NOMO-1 (cell line): ENCODE results near the gene TGDS.

Experiments used
- DNase-seq, 2 experiments: peaks; one replicate each; lab custom pipeline; 2025; ENCODE audit not compliant: unreplicated experiment in 2 of 2; lab: John Stamatoyannopoulos, UW

Gene TGDS

DNA sequence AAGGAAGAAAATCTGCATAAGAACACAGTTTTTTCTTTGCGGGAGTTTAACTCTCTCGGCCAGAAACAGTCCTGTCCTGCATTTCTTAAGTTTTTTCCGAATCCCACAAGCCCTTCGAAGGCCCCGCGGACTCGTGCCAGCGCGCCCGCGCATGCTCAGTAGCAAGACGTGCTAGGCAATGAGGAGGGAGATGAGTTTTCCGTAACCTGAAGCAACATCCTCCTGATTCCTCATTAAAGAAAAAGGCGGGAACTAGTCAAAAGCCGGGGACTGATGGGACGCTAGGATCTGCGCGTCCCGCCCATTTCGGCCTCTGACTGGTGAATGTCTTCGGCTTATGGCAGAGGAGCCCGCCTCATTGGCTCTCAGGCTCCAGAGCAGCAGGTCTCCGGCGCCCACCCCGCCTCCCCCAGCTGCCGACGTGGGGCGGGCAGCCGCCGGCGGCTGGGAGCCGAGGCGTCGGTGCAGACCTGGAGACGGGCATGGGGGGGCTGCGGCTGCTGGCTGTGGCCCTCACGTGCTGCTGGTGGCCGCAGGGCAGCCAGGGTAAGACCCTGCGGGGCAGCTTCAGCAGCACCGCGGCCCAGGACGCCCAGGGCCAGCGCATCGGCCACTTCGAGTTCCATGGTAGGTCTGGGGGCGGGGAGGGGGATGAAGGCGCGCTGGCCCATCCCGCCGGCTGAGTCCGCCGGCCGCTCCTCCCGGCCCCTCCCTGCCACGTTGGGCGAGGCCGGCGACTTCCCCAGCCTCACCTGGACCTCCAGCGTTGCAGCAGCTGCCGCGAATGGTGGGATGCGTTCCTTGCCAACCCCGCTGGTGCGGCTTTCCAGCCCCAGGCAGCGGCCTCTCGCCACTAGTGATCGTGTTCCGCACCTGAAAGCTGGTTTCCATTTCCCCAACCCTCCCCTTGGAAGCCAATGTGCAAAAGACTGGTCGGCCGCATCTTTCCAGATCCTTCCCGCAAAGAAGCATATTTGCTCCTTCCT is 5.8 kb upstream of the TGDS start, which contains the start of gene GPR180:
TSS of gene GPR180 (plus strand) at position 412 of the 986 bp plus-strand sequence. CDS start at position 483, 71 bp downstream.
- peak; percentile 98 to 99 for DNase-seq

- DNase-seq, result no peak
These were observed 3.9 kb upstream of the TGDS start for GRCh38 chr13:94599877-94600276.

DNA sequence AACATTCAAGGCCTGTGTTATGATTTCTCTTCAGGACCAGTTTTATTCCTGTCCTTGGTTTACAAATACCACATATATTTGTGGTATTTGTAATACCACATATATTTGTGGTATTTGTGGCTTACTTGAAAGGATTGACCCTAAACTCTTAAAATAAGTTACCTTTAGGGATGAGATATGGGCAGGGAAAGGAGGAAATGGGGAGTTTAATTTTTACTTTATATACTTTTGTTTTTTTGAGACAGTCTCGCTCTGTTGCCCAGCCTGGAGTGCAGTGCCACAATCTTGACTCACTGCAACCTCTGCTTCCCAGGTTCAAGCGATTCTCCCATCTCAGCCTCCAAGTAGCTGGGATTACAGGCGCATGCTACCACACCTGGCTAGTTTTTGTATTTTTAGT is 2.3 kb upstream of the TGDS start:
- no peak for DNase-seq

DNA sequence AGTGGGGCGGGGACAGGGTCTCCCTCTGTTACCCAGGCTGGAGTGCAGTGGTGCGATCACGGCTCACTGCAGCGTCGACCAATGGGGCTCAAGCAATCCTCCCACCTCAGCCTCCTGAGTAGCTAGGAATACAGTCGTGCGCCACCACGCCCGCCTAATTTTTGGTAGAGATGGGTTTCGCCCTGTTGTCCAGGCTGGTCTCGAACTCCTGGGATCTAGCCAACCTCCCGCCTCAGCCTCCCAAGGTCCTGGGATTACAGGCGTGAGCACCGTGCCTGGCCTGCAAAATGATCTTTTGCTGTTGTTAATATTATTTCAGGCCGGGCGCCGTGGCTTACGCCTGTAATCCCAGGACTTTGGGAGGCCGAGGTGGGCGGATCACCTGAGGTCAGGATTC is 621 bp upstream of the TGDS start:
- no peak for DNase-seq

DNA sequence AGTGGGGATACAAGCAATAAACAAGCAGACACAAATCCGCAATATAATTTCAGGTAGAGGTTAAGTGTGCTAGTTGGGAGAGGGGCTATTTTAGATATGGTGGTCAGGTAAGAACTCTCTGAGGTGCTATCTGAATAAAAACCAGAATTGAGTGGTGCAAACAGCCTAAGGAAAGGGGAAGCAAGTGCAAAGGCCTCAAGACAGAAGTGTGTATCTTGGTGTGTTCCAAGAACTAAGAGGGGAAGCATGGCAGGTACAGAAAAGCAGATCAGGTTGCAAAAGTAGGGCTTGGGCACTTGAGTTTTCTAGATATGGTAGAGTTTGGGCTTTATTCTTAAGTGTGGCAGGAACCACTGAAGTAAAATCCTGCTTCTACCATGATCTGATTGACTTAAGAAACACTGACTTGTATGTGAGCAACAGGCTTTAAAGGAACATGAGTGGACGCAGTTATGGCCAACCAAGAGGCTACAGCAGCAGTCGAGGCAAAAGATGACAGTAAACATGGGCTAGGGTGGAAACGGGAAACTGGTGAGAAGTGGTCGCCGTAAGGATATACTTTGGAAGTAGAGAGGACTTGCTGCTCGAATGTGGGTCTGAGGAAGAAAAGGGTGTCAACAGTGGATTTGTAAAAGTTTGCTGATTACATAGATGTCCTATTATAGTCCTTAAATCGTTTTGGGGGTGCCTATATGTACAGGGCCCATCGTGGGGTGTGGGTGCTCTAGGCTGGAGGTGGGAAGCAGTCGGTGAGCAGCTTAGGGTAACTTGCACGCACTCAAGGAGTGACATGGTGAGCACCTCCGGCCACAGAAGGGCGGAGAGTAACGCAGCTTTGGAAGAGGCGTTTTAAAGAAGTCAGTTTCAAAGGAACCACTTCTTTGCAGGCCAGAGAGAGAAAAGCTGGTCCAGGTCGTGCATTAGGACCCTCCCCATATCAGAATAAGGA is 677 bp downstream of the TGDS start:
- peak; percentile 51 to 59 for DNase-seq

DNA sequence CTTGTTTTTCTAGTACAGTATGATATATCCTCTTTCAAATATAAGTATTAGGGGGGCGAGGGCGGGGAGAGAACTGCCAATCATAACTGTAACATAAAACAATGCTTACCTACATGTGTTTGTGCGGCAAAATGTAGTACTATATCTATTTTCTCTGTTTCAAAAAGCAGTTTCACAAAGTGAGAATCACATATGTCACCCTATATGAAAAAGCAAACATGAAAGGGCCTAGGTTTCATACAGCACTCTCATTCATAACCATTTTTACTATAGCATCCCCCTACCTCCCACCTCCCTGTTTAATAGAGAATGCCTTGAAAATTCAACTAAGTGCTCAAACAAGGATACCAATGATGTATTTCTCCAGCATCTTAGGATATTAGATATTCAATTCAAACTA is 5.2 kb downstream of the TGDS start:
- no peak for DNase-seq

DNA sequence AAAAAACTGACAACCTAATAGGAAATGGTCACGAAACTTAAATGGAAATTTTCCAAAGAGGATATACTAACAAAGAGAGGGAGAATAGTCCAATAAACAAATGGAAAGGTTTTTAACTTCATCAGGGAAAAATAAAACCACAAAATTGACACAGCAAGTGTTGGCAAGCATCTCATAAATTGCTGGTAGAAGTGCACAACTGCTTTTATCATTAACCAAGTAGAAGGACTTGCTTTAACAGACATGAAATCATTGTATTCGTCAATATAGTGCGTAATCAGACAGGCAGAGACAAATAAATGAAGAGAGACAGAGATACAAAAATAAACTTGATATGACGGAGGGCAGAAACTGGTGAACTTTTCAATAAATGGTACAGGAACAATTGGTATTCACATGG is 7.4 kb downstream of the TGDS start:
- DNase-seq, result no peak

GRCh38 chr13:94586371-94586770 is 9.6 kb downstream of the TGDS start:
- no peak for DNase-seq

DNA sequence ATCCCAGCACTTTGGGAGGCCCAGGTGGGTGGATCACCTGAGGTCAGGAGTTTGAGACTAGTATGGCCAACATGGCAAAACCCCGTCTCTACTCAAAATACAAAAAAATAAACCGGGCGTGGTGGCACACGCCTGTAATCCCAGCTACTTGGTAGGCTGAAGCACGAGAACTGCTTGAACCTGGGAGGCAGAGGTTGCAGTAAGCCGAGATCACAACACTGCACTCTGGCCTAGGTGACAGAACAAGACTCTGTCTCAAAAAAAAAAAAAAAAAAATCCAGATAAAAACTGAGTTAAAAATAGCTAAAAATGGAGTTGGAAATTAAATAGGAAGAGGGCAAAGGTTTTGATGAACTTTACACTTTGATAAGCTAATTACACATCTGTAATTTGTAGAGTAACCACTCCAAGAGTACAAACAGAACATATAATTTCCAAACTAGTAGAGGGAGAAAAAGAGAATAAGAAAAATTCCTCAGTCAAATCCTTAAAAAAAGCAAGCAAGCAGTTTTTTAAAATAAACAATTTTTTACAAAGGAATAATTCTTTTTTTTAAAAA is 10.3 kb downstream of the TGDS start:
- no peak for DNase-seq

DNA sequence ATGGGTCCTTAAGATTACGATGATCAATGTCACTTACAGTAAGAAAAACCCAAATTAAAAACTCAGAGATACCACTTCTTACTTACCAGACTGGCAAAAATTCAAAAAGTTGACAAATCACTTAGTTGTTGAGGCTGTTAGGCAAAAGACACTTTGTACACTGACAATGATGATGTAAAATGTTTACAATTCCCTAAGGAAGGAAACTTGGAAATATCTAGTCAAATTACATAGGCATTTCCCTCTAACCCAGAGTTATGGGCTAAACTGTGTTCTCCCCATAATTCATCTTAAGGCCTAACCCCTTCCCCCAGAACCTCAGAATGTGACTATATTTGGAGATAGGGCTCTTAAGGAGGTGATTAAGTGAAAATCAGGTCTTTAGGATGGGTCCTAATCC is 12.0 kb downstream of the TGDS start:
- DNase-seq, result no peak

GRCh38 chr13:94579063-94579462 is 16.9 kb downstream of the TGDS start:
- DNase-seq, result no peak

GRCh38 chr13:94569615-94570014 is 26.3 kb downstream of the TGDS start:
- DNase-seq, result no peak

- DNase-seq, result no peak
These were observed 27.5 kb downstream of the TGDS start for GRCh38 chr13:94568443-94568842.

GRCh38 chr13:94567581-94567980 is 28.4 kb downstream of the TGDS start:
- no peak for DNase-seq

DNA sequence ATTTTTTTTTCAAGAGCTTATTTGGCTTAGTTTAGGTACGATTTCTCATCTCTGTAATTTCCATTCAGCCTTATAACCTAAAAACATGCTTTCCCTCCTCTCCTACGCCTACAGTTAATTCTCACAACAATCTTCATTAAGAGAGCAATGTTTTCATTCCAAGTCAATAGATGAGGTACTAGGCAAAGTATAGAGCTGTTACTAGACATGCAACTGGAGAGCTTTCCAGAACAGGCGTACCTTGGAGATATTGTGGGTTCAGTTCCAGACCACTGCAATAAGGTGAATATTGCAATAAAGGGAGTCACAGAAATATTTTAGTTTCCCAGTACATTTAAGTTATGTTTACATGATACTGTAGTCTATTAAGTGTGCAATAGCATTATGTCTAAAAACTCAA is 34.8 kb downstream of the TGDS start:
- no peak for DNase-seq

DNA sequence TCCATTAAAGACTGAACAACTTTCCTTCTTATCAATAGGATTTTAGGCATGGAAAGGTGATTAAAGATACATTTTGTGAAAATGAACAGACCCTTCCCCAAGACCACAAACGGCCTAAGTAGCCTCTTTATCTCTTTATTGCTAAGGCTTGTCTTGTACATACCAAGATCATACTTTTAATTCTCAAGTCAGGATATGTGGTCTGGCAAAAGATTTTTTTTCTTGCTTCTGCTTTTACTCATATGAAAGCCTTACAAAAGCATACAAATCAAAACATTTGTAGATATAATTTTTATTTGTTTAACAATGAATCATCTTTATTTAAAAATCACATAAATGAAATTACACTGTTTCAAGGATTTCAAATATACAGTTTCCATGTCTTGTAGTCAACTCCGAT is 35.8 kb downstream of the TGDS start:
- DNase-seq, result no peak

DNA sequence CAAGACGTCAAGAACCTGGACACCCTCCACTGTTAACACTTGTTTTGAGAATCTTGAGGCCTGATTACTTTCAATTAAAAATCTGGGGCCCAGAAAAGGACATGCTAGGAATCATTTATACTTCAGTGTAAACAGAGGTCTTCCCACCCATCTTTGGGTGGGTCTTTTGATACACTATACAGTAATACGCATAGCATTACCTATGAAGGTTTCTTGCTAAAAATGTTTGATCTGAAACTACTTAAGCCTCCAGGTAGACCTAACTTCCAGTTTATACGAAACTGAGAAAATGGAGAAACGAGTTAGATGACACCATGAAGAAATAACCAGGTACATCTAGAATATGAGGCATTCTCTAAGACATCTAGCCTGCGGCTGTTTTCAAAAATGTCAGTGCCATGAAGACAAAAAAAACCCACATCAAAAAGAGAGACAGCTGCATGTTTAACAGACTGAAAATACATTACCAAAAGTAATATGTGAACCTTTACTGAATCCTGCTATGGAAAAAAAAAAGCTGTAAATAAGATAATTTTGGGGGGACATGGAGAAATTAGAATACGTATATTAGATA is 36.6 kb downstream of the TGDS start:
- DNase-seq, result no peak

DNA sequence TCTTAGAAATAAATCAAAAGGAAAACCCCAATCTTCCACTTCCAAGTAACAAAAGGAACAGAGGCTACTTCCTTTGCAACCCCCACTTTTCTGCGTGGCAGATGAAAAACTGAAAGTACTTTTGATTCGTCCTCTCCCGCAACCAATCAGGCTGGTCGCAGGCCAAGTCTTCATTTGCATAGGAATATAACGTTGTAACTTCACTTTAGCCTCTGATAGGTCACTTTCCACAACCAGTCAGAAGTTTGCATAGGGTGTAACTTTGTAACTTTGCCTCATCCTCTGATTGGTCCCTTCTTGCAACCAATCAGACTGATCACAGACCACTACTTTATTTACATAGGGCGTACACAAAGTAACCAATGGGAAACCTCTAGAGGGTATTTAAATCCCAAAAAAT is 37.2 kb downstream of the TGDS start:
- no peak for DNase-seq

DNA sequence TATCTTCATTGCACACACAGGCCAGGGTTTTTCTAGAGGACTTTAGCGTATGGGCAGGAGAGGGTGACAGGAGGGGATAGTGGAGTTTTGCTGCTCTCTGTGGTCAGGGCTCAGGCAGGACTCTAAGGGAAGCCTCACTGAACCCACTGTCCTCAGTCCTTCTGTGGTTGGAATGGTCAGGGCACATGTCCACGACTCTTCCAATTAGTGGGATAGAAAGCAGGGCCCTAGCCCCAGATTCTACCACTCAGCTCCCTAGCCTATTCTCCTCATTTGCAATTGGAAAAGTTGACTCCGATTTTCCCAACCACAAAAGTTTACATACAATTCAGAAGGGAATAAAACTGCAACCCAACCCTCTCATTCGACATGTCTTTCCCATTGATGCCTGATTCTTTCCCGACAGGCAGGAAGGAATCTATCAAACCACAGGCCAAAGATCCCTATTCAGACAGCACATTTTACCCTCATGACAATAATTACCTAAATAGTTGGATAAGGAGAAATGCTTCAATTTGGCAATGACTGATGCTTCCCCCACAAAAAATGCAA is 38.2 kb downstream of the TGDS start:
- DNase-seq, result no peak

DNA sequence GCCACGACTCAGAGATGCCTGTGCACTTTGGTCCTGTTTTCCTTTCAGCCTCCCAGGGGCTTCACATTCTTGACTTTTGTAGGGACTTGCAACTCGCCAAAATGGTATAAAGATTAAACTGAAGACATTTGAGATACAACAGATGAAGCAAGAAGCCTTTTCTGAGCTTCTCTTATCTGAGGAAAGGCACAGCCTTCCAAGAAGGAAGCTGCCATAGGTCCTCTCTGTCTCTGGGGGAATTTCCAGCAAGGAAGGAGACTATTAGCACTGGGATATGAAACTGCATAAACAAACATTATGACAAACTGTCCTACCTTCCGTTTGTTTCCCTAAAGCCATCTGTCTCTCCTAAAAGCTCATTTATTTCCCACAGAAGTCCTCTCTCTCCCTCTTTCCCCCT is 39.3 kb downstream of the TGDS start:
- DNase-seq, result no peak
